Caco-2 (cell line): ENCODE measurements around the gene SLC8A2. TPM values are rescaled to one million over a fixed set of nuclear protein-coding genes. Genes with fewer than 3 reads are reported as not detected.

Experiments
- BruUV-seq: library from RNA; stranded (reverse); fragments of 400-500 nt; replicated peaks from 2 replicates; lab custom pipeline; 2021; lab: Mats Ljungman, UMichigan
- CTCF ChIA-PET: fragments of 300-600 bp; sonication (Branson Sonifier 250); formaldehyde crosslinking; loops from one replicate; lab custom pipeline; 2022; ENCODE audit warnings: antibody characterized with exemption; lab: Charles Lee
- POLR2A ChIA-PET: fragments of 300-600 bp; sonication (Branson Sonifier 250); formaldehyde crosslinking; loops from one replicate; lab custom pipeline; 2022; ENCODE audit warnings: antibody characterized with exemption; lab: Charles Lee
- DNase-seq, 2 experiments: peaks; one replicate each; pipeline versions ENCODE4 v3.0.0 to v3.0.0-alpha.2; 2020 to 2022
- H3K27me3 ChIP-seq: replicated peaks from 2 replicates; pipeline ENCODE4 v1.6.0; 2011; ENCODE audit warnings: low read length; ENCODE audit not compliant: control insufficient read depth, insufficient read depth
- H3K36me3 ChIP-seq: 2 replicates; pipeline ENCODE4 v1.5.1; 2011; ENCODE audit warnings: low read length; ENCODE audit not compliant: control insufficient read depth, insufficient read depth
- H3K4me1 ChIP-seq: fragments of 250-450 bp; sonication (Bioruptor Pico); 2 replicates; pipeline ENCODE4 v1.5.1; 2020; ENCODE audit warnings: mild to moderate bottlenecking
- H3K4me3 ChIP-seq: 2 replicates; pipeline ENCODE4 v1.5.1; 2011; ENCODE audit warnings: low read depth, mild to moderate bottlenecking, control low read depth, low read length
- H3K9me3 ChIP-seq: fragments of 250-450 bp; sonication (Bioruptor Pico); 2 replicates; pipeline ENCODE4 v1.5.1; 2020; ENCODE audit warnings: mild to moderate bottlenecking, moderate library complexity
- H3K27ac Mint-ChIP-seq: one replicate; pipeline ENCODE4 v1.8.0; 2022; ENCODE audit warnings: mixed read lengths; ENCODE audit not compliant: unreplicated experiment
- H3K27me3 Mint-ChIP-seq: one replicate; pipeline ENCODE4 v1.8.0; 2022; ENCODE audit warnings: mixed read lengths; ENCODE audit not compliant: insufficient read depth, unreplicated experiment
- H3K36me3 Mint-ChIP-seq: one replicate; pipeline ENCODE4 v1.8.0; 2022; ENCODE audit warnings: mild to moderate bottlenecking, mixed read lengths; ENCODE audit not compliant: insufficient read depth, unreplicated experiment
- H3K4me1 Mint-ChIP-seq: one replicate; pipeline ENCODE4 v1.8.0; 2022; ENCODE audit warnings: low read depth, mixed read lengths; ENCODE audit not compliant: unreplicated experiment
- H3K4me3 Mint-ChIP-seq: one replicate; pipeline ENCODE4 v1.8.0; 2022; ENCODE audit warnings: mild to moderate bottlenecking, moderate library complexity, mixed read lengths; ENCODE audit not compliant: unreplicated experiment
- H3K9me3 Mint-ChIP-seq: one replicate; pipeline ENCODE4 v1.8.0; 2022; ENCODE audit warnings: mixed read lengths; ENCODE audit not compliant: unreplicated experiment
- CTCF ChIP-seq, 2 experiments: fragments of 200-600 bp in 1 of 2; IDR thresholded peaks; 1 replicate in 1 of 2; 2 replicates in 1 of 2; pipeline versions ENCODE4 v1.5.1 to v1.8.0; 2011 to 2022; ENCODE audit warnings: antibody characterized with exemption in 1 of 2, control low read depth in 1 of 2, inconsistent platforms in 1 of 2, low read depth in 1 of 2, low read length in 1 of 2, mild to moderate bottlenecking in 1 of 2, moderate library complexity in 1 of 2; ENCODE audit not compliant: insufficient read depth in 1 of 2, severe bottlenecking in 1 of 2, unreplicated experiment in 1 of 2
- intact Hi-C: fragments of 100-400 bp; cut with micrococcal nuclease; formaldehyde crosslinking; loops from one replicate; pipeline ENCODE4 v1.10.0; 2022; ENCODE audit not compliant: unreplicated experiment
- total RNA-seq: library from RNA; stranded (reverse); gene quantifications from 2 replicates; pipeline ENCODE4 v1.2.3, GENCODE V29; 2022

SLC8A2 gene
- total RNA-seq, 1 experiment from 2014 or later, result 1.2 TPM

- Mint-ChIP-seq H3K4me3 (no peak overlapping the region), H3K27me3 (peaks cover 28% of the 10 kb centered on the region), H3K27ac (no peak overlapping the region), H3K4me1 (no peaks in the 10 kb centered on the region), H3K36me3 (peaks cover 6% of the 10 kb centered on the region), H3K9me3 (peaks cover 20% of the 10 kb centered on the region)
- Histone ChIP-seq H3K36me3 (no peaks in the 10 kb centered on the region), H3K27me3 (no peaks in the 10 kb centered on the region), H3K4me3 (no peak overlapping the region), H3K9me3 (no peaks in the 10 kb centered on the region), H3K4me1 (0 out of 2 replicates have a peak, but pooled peaks cover 4% of the 10 kb centered on the region)
- POLR2A ChIA-PET, result no interaction called here
- CTCF ChIA-PET, result no interaction called here
- no TSS peak for BruUV-seq
- no peak for TF ChIP-seq CTCF (IDR thresholded peaks at IDR 0.05; ENCODE audit: insufficient read depth in 1 of 2, low read depth in 1 of 2, low read length in 1 of 2, severe bottlenecking in 1 of 2, unreplicated experiment in 1 of 2)
- no peak for DNase-seq
- intact Hi-C loops, result no loop called here
Measured at GRCh38 chr19:47408156-47408938, 63.3 kb downstream of the SLC8A2 start.

GRCh38 chr19:47407417-47407774 lies 64.3 kb downstream of the SLC8A2 start:
- peaks cover 20% of the 10 kb centered on the region for H3K9me3 Mint-ChIP-seq
- ChIA-PET POLR2A (no interaction called here), CTCF (no interaction called here)
- H3K27me3 Mint-ChIP-seq, result peaks cover 27% of the 10 kb centered on the region
- intact Hi-C loops, result no loop called here
- H3K4me3 Mint-ChIP-seq, result no peak overlapping the region
- BruUV-seq, result no TSS peak
- H3K36me3 Mint-ChIP-seq, result peaks cover 6% of the 10 kb centered on the region
- H3K27ac Mint-ChIP-seq, result no peak overlapping the region
- TF ChIP-seq CTCF (IDR thresholded peaks at IDR 0.05; ENCODE audit: insufficient read depth in 1 of 2, low read depth in 1 of 2, low read length in 1 of 2, severe bottlenecking in 1 of 2, unreplicated experiment in 1 of 2), result no peak
- H3K27me3 ChIP-seq, result no peaks in the 10 kb centered on the region
- no peak for DNase-seq
- no peaks in the 10 kb centered on the region for H3K4me1 Mint-ChIP-seq
- no peaks in the 10 kb centered on the region for H3K36me3 ChIP-seq
- no peaks in the 10 kb centered on the region for H3K9me3 ChIP-seq
- H3K4me1 ChIP-seq, result 0 out of 2 replicates have a peak, but pooled peaks cover 4% of the 10 kb centered on the region
- no peak overlapping the region for H3K4me3 ChIP-seq

GRCh38 chr19:47406711-47407416 lies 64.8 kb downstream of the SLC8A2 start:
- Mint-ChIP-seq H3K4me3 (no peak overlapping the region), H3K4me1 (no peaks in the 10 kb centered on the region), H3K9me3 (peaks cover 20% of the 10 kb centered on the region), H3K27ac (no peak overlapping the region), H3K27me3 (peaks cover 27% of the 10 kb centered on the region), H3K36me3 (peaks cover 6% of the 10 kb centered on the region)
- no peak overlapping the region for H3K4me3 ChIP-seq
- ChIA-PET POLR2A (no interaction called here), CTCF (no interaction called here)
- 0 out of 2 replicates have a peak, but pooled peaks cover 4% of the 10 kb centered on the region for H3K4me1 ChIP-seq
- peak in 1 of 2 experiments; percentile 79 for DNase-seq
- no peaks in the 10 kb centered on the region for H3K36me3 ChIP-seq
- no peak for TF ChIP-seq CTCF (IDR thresholded peaks at IDR 0.05; ENCODE audit: insufficient read depth in 1 of 2, low read depth in 1 of 2, low read length in 1 of 2, severe bottlenecking in 1 of 2, unreplicated experiment in 1 of 2)
- H3K9me3 ChIP-seq, result no peaks in the 10 kb centered on the region
- H3K27me3 ChIP-seq, result no peaks in the 10 kb centered on the region
- intact Hi-C loops, result no loop called here
- BruUV-seq, result no TSS peak
